Measurements from ENCODE around the gene ADNP. TPM values are rescaled to one million over a fixed set of nuclear protein-coding genes. Genes with fewer than 3 reads are reported as not detected.

Gene ADNP
- total and polyA plus RNA-seq, 2 of the 13 experiments (the other 11 are each of a cell fraction or from before 2014, with no cell fraction given), result 21.0 to 21.5 TPM

GRCh38 chr20:50931306-50932015 lies at the start of gene ADNP (continued):
- peak; percentile 95 for TF ChIP-seq ZBTB46 (CRISPR knock-in tag; IDR thresholded peaks at IDR 0.05; ENCODE audit: borderline replicate concordance)
- no peak for TF ChIP-seq HMG20A (CRISPR knock-in tag; IDR thresholded peaks at IDR 0.05; ENCODE audit: borderline replicate concordance)
- TF ChIP-seq MZF1 (CRISPR knock-in tag; IDR thresholded peaks at IDR 0.05; ENCODE audit: borderline replicate concordance), result no peak
- TF ChIP-seq RFXAP (CRISPR knock-in tag; IDR thresholded peaks at IDR 0.05; ENCODE audit: borderline replicate concordance), result 0 out of 2 replicates have a peak, but pooled peaks have one; percentile 43
- TF ChIP-seq CBX5 (CRISPR knock-in tag; IDR thresholded peaks at IDR 0.05; ENCODE audit: borderline replicate concordance), result peak; percentile 38; the same call in 1 of the 2 replicates
- TF ChIP-seq MYC (CRISPR knock-in tag; IDR thresholded peaks at IDR 0.05; ENCODE audit: borderline replicate concordance), result 0 out of 2 replicates have a peak, but pooled peaks have one; percentile 1
- no peak for TF ChIP-seq ZIK1 (CRISPR knock-in tag; IDR thresholded peaks at IDR 0.05; ENCODE audit: borderline replicate concordance, low read depth)
- peak; percentile 77; the same call in 1 of the 2 replicates for TF ChIP-seq DNMT1 (CRISPR knock-in tag; IDR thresholded peaks at IDR 0.05)
- no peak for TF ChIP-seq NPAS2 (CRISPR knock-in tag; IDR thresholded peaks at IDR 0.05; ENCODE audit: borderline replicate concordance)
- peak; percentile 98 for TF ChIP-seq PATZ1 (CRISPR knock-in tag; IDR thresholded peaks at IDR 0.05)
- TF ChIP-seq ZBTB40 (IDR thresholded peaks at IDR 0.05), result no peak
- TF ChIP-seq ZBTB40 (CRISPR knock-in tag; IDR thresholded peaks at IDR 0.05), result 0 out of 2 replicates have a peak, but pooled peaks have one; percentile 27
- TF ChIP-seq ZNF580 (CRISPR knock-in tag; IDR thresholded peaks at IDR 0.05; ENCODE audit: borderline replicate concordance, low read depth), result peak; percentile 39; the same call in 1 of the 2 replicates
- TF ChIP-seq POLR2AphosphoS5 (IDR thresholded peaks at IDR 0.05; ENCODE audit: low read depth, low read length), result peak; percentile 90
- TF ChIP-seq ZNF496 (CRISPR knock-in tag; IDR thresholded peaks at IDR 0.05; ENCODE audit: insufficient replicate concordance), result no peak

Measured in HepG2 (cell line).